H1 (cell line): Measurements from ENCODE around the gene UBE2M. TPM values are rescaled to one million over a fixed set of nuclear protein-coding genes. Genes with fewer than 3 reads are reported as not detected.
A peak's percentile ranks its signal among the peaks of the same experiment; 100 is the strongest.

ENCODE experiments used
- CTCF ChIA-PET: fragments of 300-600 bp; sonication (Branson Sonifier 250); formaldehyde crosslinking; loops from one replicate; lab custom pipeline; 2021; ENCODE audit not compliant: partially characterized antibody; lab: Charles Lee
- POLR2A ChIA-PET: fragments of 300-600 bp; sonication (Branson Sonifier 250); formaldehyde crosslinking; loops from one replicate; lab custom pipeline; 2021; ENCODE audit warnings: inconsistent platforms; ENCODE audit not compliant: partially characterized antibody; lab: Charles Lee
- DNase-seq, 2 experiments: peaks; one replicate each; pipeline versions ENCODE4 v3.0.0 to v3.0.0-alpha.2; 2010 to 2022; ENCODE audit warnings: low spot score in 2 of 2, low read depth in 1 of 2, mixed read lengths in 1 of 2
- FAIRE-seq: peaks from 2 replicates; lab custom pipeline; 2011; peaks lifted over from hg19 to GRCh38; lab: Jason Lieb, UNC
- H2AFZ ChIP-seq: 2 replicates; pipeline ENCODE4 v1.8.1; 2012; ENCODE audit warnings: low read length, inconsistent platforms
- H2AK5ac ChIP-seq: 2 replicates; pipeline ENCODE4 v1.6.1; 2013; ENCODE audit warnings: low read depth, low read length
- H2BK120ac ChIP-seq: replicated peaks from 2 replicates; pipeline ENCODE3; 2013; ENCODE audit warnings: low read depth, low read length, inconsistent platforms
- H2BK12ac ChIP-seq: 2 replicates; pipeline ENCODE4 v1.6.1; 2013; ENCODE audit warnings: low read depth, low read length
- H2BK15ac ChIP-seq: 2 replicates; pipeline ENCODE4 v1.6.1; 2013; ENCODE audit warnings: low read length
- H2BK20ac ChIP-seq: 2 replicates; pipeline ENCODE4 v1.6.1; 2013; ENCODE audit warnings: low read length
- H2BK5ac ChIP-seq: 2 replicates; pipeline ENCODE4 v1.6.1; 2013; ENCODE audit warnings: low read depth, low read length
- H3K14ac ChIP-seq: 2 replicates; pipeline ENCODE4 v1.6.1; 2013; ENCODE audit warnings: inconsistent platforms; ENCODE audit not compliant: insufficient read length
- H3K18ac ChIP-seq: 2 replicates; pipeline ENCODE4 v1.6.1; 2013; ENCODE audit warnings: low read length; ENCODE audit errors: extremely low read depth
- H3K23ac ChIP-seq: 2 replicates; pipeline ENCODE4 v1.6.1; 2013; ENCODE audit warnings: inconsistent platforms; ENCODE audit not compliant: insufficient read length
- H3K23me2 ChIP-seq: 2 replicates; pipeline ENCODE4 v1.6.1; 2013; ENCODE audit warnings: low read depth, low read length
- H3K27ac ChIP-seq: 2 replicates; pipeline ENCODE4 v1.6.1; 2011; ENCODE audit warnings: low read depth, low read length, inconsistent platforms
- H3K27me3 ChIP-seq, 4 experiments: replicated peaks in 1 of 4; 1 replicate in 1 of 4; 2 replicates in 3 of 4; pipeline versions ENCODE4 v1.6.1 to v1.8.1; 2011 to 2013; ENCODE audit warnings: low read length in 3 of 4, mild to moderate bottlenecking in 3 of 4, inconsistent platforms in 2 of 4, mixed read lengths in 2 of 4, moderate library complexity in 1 of 4; ENCODE audit not compliant: control insufficient read depth in 3 of 4, insufficient read depth in 3 of 4; ENCODE audit errors: extremely low read depth in 1 of 4
- H3K36me3 ChIP-seq, 4 experiments: 2 replicates each; pipeline versions ENCODE4 v1.6.1 to v1.8.1; 2011 to 2013; ENCODE audit warnings: mild to moderate bottlenecking in 4 of 4, low read length in 3 of 4, moderate library complexity in 2 of 4, control low read depth in 1 of 4, inconsistent platforms in 1 of 4; ENCODE audit not compliant: insufficient read depth in 4 of 4, control insufficient read depth in 2 of 4
- H3K4ac ChIP-seq: replicated peaks from 2 replicates; pipeline ENCODE3; 2013; ENCODE audit warnings: low read length, low read depth, mixed read lengths, inconsistent platforms; ENCODE audit not compliant: insufficient read length
- H3K4me1 ChIP-seq, 4 experiments: replicated peaks in 1 of 4; 1 replicate in 1 of 4; 2 replicates in 3 of 4; pipeline versions ENCODE4 v1.6.1 to v1.8.1; 2011 to 2013; ENCODE audit warnings: low read length in 3 of 4, inconsistent platforms in 2 of 4, mixed read lengths in 1 of 4; ENCODE audit not compliant: insufficient read depth in 4 of 4, control insufficient read depth in 3 of 4
- H3K4me2 ChIP-seq, 2 experiments: 2 replicates each; pipeline versions ENCODE4 v1.6.1 to v1.8.1; 2011 to 2013; ENCODE audit warnings: low read depth in 2 of 2, low read length in 2 of 2, control low read depth in 1 of 2, inconsistent platforms in 1 of 2, mild to moderate bottlenecking in 1 of 2; ENCODE audit not compliant: insufficient read depth in 1 of 2
- H3K4me3 ChIP-seq, 4 experiments: fragments of 200-600, 300-600 bp in 1 of 4; sonication (generic), shearing (Covaris generic), sonication (Bioruptor Twin) in 1 of 4; 2 replicates each; pipeline versions ENCODE4 v1.5.1 to v1.8.1; 2011 to 2016; ENCODE audit warnings: low read length in 4 of 4, low read depth in 3 of 4, control low read depth in 2 of 4, inconsistent platforms in 2 of 4, mild to moderate bottlenecking in 2 of 4, mixed read lengths in 1 of 4, moderate library complexity in 1 of 4; ENCODE audit not compliant: insufficient read depth in 2 of 4; ENCODE audit errors: extremely low read depth in 1 of 4
- H3K56ac ChIP-seq: replicated peaks from 2 replicates; pipeline ENCODE3; 2013; ENCODE audit warnings: low read depth, mild to moderate bottlenecking, mixed read lengths, low read length, inconsistent platforms; ENCODE audit not compliant: insufficient read length
- H3K79me1 ChIP-seq: 2 replicates; pipeline ENCODE4 v1.6.1; 2013; ENCODE audit warnings: low read depth, low read length, control low read depth
- H3K79me2 ChIP-seq, 2 experiments: 2 replicates each; pipeline versions ENCODE4 v1.6.1 to v1.8.1; 2012 to 2013; ENCODE audit warnings: low read length in 2 of 2, mild to moderate bottlenecking in 2 of 2, inconsistent platforms in 1 of 2; ENCODE audit not compliant: insufficient read depth in 2 of 2, control insufficient read depth in 1 of 2
- H3K9ac ChIP-seq, 4 experiments: replicated peaks in 1 of 4; 1 replicate in 1 of 4; 2 replicates in 3 of 4; pipeline versions ENCODE4 v1.6.1 to v1.8.1; 2011 to 2013; ENCODE audit warnings: low read depth in 3 of 4, low read length in 3 of 4, control low read depth in 2 of 4, mild to moderate bottlenecking in 2 of 4, moderate library complexity in 2 of 4, inconsistent platforms in 1 of 4; ENCODE audit errors: extremely low read depth in 1 of 4
- H3K9me3 ChIP-seq, 2 experiments: 2 replicates each; pipeline versions ENCODE4 v1.6.1 to v1.8.1; 2012 to 2013; ENCODE audit warnings: mild to moderate bottlenecking in 2 of 2, moderate library complexity in 2 of 2, control low read depth in 1 of 2, inconsistent platforms in 1 of 2, low read depth in 1 of 2, low read length in 1 of 2, mixed read lengths in 1 of 2; ENCODE audit not compliant: insufficient read depth in 2 of 2
- H4K20me1 ChIP-seq, 2 experiments: replicated peaks in 1 of 2; 2 replicates each; pipeline versions ENCODE3 to v1.8.1; 2011 to 2013; ENCODE audit warnings: inconsistent platforms in 2 of 2, low read length in 2 of 2, mild to moderate bottlenecking in 1 of 2; ENCODE audit not compliant: insufficient read depth in 2 of 2, control insufficient read depth in 1 of 2
- H4K5ac ChIP-seq: 2 replicates; pipeline ENCODE4 v1.6.1; 2013; ENCODE audit warnings: low read length, low read depth, mixed read lengths, inconsistent platforms; ENCODE audit not compliant: insufficient read length
- H4K8ac ChIP-seq: 2 replicates; pipeline ENCODE4 v1.8.0; 2013; ENCODE audit warnings: mild to moderate bottlenecking, moderate library complexity, low read length, inconsistent platforms; ENCODE audit not compliant: insufficient read depth; ENCODE audit errors: extremely low read depth
- H4K91ac ChIP-seq: replicated peaks from 2 replicates; pipeline ENCODE3; 2013; ENCODE audit warnings: low read length, mixed read lengths, inconsistent platforms; ENCODE audit not compliant: insufficient read length
- HDAC6 ChIP-seq: IDR thresholded peaks from one replicate; pipeline ENCODE4 v1.7.1; 2012; ENCODE audit warnings: low read depth, mild to moderate bottlenecking, inconsistent platforms, low read length, moderate library complexity
- WGBS, 2 experiments: shearing (Covaris generic) in 1 of 2; methylation state at CpG; one replicate each; pipeline versions ENCODE4 v1.1.6 to v1.1.7; 2013 to 2015; ENCODE audit warnings: low lambda C conversion rate in 2 of 2, mixed read lengths in 2 of 2, inconsistent platforms in 1 of 2, low coverage in 1 of 2, missing lambda C conversion rate in 1 of 2; ENCODE audit not compliant: insufficient replicate concordance in 2 of 2, insufficient coverage in 1 of 2, insufficient read length in 1 of 2; ENCODE audit errors: extremely low coverage in 1 of 2, missing lambda C conversion rate in 1 of 2; 5-methylcytosine and 5-hydroxymethylcytosine counted together
- polyA plus RNA-seq, 7 experiments: library from polyadenylated mRNA; depleted of rRNA in 3 of 7; stranded (reverse) in 5 of 7; unstranded in 2 of 7; fragments of >200 nt in 5 of 7; fragments of 200-250 nt in 2 of 7; gene quantifications; 1 replicate in 5 of 7; 2 replicates in 1 of 7; 4 replicates in 1 of 7; pipeline versions ENCODE4 v1.2.1 to v1.2.3, GENCODE V29; 2011 to 2013; ENCODE audit warnings: missing spikeins in 2 of 7, mixed read lengths in 2 of 7
- total RNA-seq: library from RNA; stranded (reverse); fragmentation: NEBNext Ultra II Directional; extraction: Animal tissue kit (Norgen Biotek cat#: 25700); gene quantifications from 2 replicates; pipeline ENCODE4 v1.2.1, GENCODE V29; 2021

UBE2M gene
- total and polyA plus RNA-seq, 2 of the 8 experiments (the other 6 are each of a cell fraction or from before 2014, with no cell fraction given): 93.8 to 114 TPM

DNA sequence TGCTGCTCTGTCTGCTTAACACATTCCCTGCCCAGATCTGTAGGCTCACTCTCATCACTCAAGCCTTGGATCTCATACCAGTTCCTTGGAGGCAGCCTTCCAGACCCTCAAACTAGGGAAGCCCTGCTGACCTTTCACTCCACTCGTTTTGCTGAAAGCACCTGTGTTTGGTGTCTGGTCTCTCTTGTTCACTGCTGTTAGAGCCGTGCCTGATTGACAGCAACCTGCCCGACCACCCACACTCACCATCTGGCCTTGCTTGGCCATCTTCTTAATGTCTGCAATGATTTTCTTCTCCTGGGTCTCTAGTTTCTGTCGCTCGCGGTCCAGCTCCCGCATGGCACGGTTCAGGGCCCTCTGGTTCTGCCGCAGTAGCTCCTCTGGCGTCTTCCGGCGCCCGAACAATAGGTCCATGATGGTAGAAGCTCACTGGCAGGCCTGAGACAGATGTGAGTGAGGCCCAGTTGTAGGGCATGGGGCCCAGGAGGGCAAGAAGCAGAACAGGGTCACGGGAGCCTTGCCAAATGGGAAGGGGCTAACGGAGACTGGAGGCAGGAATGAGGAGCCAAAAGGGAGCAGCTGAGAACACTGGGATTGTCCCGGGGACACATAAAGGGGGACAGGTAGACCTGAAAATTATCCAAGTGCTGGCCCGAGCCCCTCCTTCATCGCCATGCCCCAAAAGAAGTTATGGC, 4.5 kb downstream of the UBE2M start:
- no peak overlapping the region for H4K91ac ChIP-seq
- ChIA-PET CTCF (interaction anchor here (0.7 to 4.6 kb wide), 6 partner anchors 8 to 40 kb away, joined by 3 to 33 read pairs (median 6); partner anchors contain the start of genes TRIM28 and ZBTB45), POLR2A (interaction anchor here (0.5 to 13.8 kb wide), 17 partner anchors 9 to 599 kb away, joined by 3 to 650 read pairs (median 6); partner anchors contain the start of genes MZF1, RNF225, RPS5 and SLC27A5)
- H3K23me2 ChIP-seq: peaks cover 16% of the 10 kb centered on the region
- peak overlapping the region; percentile 65 for H3K27ac ChIP-seq
- H3K36me3 ChIP-seq: peaks cover 28 to 49% (median 40%) of the 10 kb centered on the region in 4 experiments
- H3K23ac ChIP-seq: no peak overlapping the region
- no peak overlapping the region for H2AK5ac ChIP-seq
- peak overlapping the region; percentile 46; the same call in 1 of the 2 replicates for H2BK15ac ChIP-seq
- H2BK12ac ChIP-seq: no peak overlapping the region
- 73% methylated on average over 18 of the region's 18 CpGs; no CpG with 5 or more reads in 1 of the 2 experiments for WGBS, 2 experiments
- 0 out of 2 replicates have a peak overlapping the region, but pooled peaks have one; percentile 92 for H3K18ac ChIP-seq
- H2AFZ ChIP-seq: no peak overlapping the region
- peaks cover 0 to 21% (median 12%) of the 10 kb centered on the region in 4 experiments; a peak in 6 of 7 replicates for H3K4me1 ChIP-seq
- H3K27me3 ChIP-seq: no peaks in the 10 kb centered on the region
- H3K4ac ChIP-seq: no peak overlapping the region
- H3K14ac ChIP-seq: no peak overlapping the region
- FAIRE-seq: no peak
- no peak overlapping the region for H2BK20ac ChIP-seq
- H4K5ac ChIP-seq: no peak overlapping the region
- no peak overlapping the region for H4K8ac ChIP-seq
- H4K20me1 ChIP-seq: peaks cover 7 to 24% of the 10 kb centered on the region in 2 experiments
- DNase-seq: peak in 1 of 2 experiments; percentile 59
- H3K4me2 ChIP-seq: peak overlapping the region; percentile 76 to 88
- peak overlapping the region; percentile 95; the same call in 1 of the 2 replicates for H2BK5ac ChIP-seq
- no peaks in the 10 kb centered on the region for H3K9me3 ChIP-seq
- H3K79me1 ChIP-seq: peaks cover 8% of the 10 kb centered on the region
- H2BK120ac ChIP-seq: no peak overlapping the region
- peak overlapping the region; percentile 62 to 79 (median 68) for H3K4me3 ChIP-seq
- peaks cover 7 to 27% of the 10 kb centered on the region in 2 experiments for H3K79me2 ChIP-seq
- no peak overlapping the region for H3K56ac ChIP-seq
- peak overlapping the region in 3 of 4 experiments; percentile 72 to 91 (median 88); a peak in 6 of 7 replicates for H3K9ac ChIP-seq
- TF ChIP-seq HDAC6: no peak
